GM21423 (cell line): ENCODE results near the gene POMT1.
A peak's percentile ranks its signal among the peaks of the same experiment; 100 is the strongest.
"Not testable (repeated sequence)": the region's sequence is repeated elsewhere in the genome, so short reads cannot be mapped to it uniquely, and the experiment has no call there.

ENCODE experiments used
- ATAC-seq: cut with Tn5 transposase; IDR thresholded peaks from one replicate; pipeline ENCODE4 v1.9.1; 2021; ENCODE audit warnings: mild to moderate bottlenecking, moderate library complexity; ENCODE audit not compliant: unreplicated experiment

Gene POMT1

DNA sequence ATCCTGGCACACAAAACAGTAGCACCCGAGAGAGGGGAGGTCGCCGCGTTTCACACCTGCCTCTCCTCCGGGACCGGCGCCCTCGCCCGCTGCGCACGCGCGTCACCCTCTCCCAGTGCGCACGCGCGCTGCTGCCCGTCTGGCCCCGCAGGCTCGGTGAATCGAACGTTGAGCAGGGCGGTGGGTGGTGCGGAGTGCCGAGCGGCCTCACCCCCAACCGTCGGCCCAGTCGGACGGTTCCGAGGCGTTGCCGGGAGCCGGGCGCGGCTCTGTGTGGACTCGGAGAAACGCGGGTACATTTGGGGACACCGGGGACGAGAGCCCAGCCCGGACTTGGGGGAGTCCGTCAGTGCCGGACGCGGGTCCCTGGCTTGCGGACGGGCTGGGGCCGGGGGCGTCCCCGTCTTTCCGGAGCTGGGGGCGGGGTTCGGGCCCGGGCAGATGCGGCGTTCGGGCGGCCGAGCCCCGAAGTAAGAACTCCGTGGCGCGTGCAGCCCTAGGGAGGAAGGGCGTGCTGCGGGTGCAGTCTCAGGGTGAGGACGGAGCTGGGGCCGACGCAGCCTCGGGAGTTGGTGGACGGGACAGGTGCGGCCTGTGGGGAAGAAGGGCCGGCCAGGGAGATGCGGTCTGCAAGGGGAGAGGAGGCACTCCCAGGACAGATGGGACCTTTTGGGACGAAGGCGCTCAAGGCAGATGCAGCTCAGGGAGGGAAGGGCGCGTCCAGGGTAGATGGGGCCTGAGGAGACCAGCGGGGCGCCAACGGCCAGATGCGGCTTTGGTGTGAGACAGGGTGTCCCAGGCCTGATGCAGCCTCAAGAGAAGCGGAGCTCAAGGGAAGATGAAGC lies at the start of gene POMT1:
POMT1 (plus strand) TSS at position 138 of the 845 bp plus-strand sequence. CDS start 1,301 bp downstream, outside the sequence.
- ATAC-seq, result peak; percentile 77

- no peak for ATAC-seq
Observed at GRCh38 chr9:131454028-131454427, 48.7 kb upstream of the POMT1 start.

DNA sequence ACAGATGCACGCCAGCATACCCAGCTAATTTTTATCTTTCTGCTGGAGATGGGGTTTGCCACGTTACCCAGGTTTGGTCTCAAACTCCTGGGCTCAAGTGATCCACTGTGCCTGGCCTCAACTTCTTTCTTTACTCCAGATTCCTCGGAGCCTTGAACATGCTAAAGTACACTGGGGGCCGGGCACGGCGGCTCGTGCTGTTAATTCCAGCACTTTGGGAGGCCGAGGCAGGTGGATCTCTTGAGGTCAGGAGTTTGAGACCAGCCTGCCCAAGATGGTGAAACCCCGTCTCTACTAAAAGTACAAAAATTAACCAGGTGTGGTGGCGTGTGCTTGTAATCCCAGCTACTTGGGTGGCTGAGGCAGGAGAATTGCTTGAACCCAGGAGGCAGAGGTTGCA lies 47.1 kb upstream of the POMT1 start:
- ATAC-seq, result not testable (repeated sequence)

- ATAC-seq, result no peak
Observed at GRCh38 chr9:131457746-131458145, 45.0 kb upstream of the POMT1 start.

GRCh38 chr9:131459056-131459455 lies 43.7 kb upstream of the POMT1 start:
- no peak for ATAC-seq

- no peak for ATAC-seq
Observed at GRCh38 chr9:131461166-131461565, 41.6 kb upstream of the POMT1 start.

DNA sequence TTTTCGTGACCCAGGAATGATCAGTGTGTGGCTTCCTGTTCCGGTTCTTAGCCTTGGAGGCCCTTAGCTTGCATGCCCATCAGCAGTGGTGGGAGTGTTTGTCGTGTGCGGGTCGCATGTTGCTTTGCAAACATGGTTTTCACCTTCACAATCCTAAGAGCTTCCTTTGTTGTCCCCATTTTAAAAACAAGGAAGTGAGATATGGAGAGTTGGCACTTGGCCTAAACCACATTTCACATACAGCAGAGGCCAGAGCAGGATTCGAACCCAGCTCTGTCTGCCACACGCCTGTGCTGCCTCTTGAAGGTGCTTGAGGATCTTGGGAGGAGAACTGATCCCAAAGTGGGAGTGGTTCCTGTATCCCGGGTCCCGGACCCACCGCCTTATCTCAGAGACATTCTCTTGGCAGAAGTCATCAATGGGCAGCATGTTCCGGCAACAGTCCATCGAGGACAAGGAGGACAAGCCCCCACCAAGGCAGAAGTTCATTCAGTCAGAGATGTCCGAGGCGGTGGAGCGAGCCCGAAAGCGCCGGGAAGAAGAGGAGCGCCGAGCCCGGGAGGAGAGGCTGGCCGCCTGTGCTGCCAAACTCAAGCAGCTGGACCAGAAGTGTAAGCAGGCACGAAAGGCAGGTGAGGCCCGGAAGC lies 38.2 kb upstream of the POMT1 start:
- no peak for ATAC-seq

DNA sequence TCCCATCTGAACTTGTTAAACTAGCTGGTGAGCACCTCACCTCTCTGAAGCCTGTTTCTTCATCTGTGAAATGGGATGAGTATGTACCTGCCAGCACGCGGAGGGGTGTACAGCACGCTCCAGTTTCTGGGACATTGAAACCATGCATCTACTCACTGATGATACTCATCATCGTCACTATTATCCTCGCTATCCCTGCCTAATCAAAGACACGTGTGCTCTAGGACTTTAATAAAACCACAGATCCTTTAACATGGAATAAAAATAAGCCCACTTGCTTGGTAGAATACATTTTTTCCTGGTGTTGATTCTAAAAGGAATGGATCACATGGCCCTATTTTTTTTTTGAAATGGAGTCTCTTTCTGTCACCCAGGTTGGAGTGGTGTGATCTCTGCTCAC lies 37.3 kb upstream of the POMT1 start:
- no peak for ATAC-seq

DNA sequence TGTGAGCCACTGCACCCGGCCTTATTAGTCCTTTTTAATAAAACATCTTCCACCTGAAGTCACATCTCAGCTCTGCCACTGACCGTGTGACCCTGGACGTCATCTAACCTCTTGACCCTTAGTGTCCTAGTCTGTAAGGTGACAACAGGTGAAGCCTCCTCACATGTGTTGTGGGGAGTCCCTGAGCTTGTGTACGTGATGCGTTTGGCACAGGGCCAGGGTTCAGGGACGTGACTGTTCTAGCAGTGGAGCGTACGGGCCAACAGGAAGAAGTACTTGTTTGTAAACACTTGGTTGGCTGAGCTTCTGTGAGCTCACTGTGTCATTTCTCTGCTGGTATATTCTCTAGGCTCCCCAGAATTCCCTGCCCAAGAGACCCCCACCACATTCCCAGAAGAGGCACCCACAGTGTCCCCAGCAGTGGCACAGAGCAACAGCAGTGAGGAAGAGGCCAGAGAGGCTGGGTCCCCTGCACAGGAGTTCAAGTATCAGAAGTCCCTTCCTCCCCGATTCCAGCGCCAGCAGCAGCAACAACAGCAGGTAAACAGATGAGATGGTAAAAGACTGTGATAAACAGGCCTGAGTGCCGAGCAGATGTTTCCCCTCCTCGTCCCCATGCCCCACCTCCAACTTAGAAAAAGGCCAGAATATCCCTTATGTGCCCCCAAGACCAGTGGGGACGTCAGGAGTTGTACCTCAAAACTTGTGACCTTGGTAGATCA lies 35.3 kb upstream of the POMT1 start:
- ATAC-seq, result no peak

DNA sequence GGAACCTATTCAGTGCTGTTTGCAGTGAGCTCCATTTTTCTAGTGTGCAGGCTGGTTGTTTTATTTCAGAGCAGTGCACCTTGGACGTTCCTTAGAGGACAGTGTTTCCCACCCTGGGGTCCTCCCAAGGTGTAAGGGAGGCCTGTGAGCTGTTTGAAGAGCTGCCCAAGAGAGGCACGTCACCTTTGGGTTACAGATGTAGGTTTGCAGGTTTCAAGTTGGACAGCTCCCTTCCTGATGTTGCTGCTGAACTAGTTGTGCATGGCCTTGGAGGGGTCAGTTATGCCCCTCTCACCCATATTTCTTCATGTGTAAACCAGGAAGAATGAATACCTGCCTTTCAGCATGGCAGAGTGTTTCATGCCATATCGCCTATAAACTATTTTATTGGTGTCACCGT lies 34.7 kb upstream of the POMT1 start:
- no peak for ATAC-seq

DNA sequence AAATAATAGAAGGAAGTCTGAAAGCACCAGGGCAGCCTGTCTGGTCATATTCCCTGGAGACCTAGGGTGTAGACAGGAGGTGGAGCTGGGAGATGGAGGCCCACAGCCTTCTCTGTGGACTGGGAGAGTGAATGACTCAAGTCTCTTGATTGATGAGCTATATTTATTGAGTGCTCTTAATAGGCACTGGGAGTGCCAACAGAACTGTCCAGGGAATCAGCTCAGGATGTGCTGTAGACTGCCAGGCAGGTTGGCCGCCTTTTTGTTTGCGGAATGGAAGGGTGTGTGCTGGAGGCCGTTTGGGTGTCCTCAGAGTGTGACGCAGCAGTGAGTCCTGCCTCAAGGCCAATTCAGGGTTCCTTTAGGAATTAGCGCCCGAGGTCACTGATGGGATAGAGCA lies 33.4 kb upstream of the POMT1 start:
- ATAC-seq, result no peak

DNA sequence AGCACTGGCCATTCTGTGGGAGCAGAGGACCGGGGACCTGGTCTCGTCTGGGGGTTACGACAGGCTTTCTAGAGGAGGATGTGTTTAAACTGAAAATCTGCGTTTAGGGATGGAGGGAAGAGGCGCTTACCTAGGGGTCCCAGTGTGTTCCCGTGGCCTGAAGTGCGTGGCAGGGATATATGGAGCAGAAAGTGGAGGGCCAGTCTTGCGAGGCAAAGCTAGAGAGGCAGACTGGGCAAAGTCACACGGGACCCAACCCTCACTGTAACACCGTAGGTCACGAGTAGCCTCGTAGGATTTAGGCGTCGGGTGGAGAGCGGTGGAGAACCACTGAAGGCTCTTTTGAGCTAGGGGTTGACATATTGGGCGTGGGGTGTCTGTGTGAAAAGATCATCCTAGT lies 32.8 kb upstream of the POMT1 start:
- ATAC-seq, result no peak

- no peak for ATAC-seq
Observed at GRCh38 chr9:131470581-131470991, 32.1 kb upstream of the POMT1 start.

DNA sequence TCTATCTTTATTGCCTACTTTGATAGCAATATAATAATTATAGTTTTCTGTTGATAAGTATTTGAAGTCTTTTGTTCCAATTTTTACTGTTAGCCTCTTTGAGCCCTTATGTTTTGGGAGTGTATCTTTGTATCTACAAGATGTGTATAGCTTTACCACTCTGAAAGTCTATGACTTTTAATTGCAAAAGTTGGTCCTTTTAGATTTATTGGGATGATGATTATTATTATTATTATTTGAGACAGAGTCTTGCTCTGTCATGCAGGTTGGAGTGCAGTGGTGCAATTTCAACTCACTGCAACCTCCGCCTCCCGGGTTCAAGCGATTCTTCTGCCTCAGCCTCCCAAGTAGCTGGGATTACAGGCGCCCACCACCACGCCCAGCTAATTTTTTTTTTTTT lies 30.6 kb upstream of the POMT1 start:
- ATAC-seq, result not testable (repeated sequence)

GRCh38 chr9:131473198-131473885 lies 29.4 kb upstream of the POMT1 start:
- ATAC-seq, result no peak

- ATAC-seq, result no peak
Observed at GRCh38 chr9:131473891-131474290, 28.8 kb upstream of the POMT1 start.

DNA sequence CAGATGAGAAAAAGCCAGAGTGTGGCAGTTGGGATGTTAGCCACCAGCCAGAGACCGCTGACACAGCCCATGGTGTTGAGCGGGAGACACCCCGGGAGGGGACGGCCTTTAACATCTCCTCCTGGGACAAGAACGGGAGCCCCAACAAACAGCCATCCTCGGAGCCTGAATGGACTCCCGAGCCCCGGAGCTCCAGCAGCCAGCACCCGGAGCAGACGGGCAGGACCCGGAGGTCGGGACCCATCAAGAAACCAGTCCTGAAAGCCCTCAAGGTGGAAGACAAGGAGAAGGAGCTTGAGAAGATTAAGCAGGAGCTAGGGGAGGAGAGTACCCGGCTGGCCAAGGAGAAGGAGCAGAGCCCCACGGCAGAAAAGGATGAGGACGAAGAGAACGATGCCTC lies 28.0 kb upstream of the POMT1 start:
- no peak for ATAC-seq

DNA sequence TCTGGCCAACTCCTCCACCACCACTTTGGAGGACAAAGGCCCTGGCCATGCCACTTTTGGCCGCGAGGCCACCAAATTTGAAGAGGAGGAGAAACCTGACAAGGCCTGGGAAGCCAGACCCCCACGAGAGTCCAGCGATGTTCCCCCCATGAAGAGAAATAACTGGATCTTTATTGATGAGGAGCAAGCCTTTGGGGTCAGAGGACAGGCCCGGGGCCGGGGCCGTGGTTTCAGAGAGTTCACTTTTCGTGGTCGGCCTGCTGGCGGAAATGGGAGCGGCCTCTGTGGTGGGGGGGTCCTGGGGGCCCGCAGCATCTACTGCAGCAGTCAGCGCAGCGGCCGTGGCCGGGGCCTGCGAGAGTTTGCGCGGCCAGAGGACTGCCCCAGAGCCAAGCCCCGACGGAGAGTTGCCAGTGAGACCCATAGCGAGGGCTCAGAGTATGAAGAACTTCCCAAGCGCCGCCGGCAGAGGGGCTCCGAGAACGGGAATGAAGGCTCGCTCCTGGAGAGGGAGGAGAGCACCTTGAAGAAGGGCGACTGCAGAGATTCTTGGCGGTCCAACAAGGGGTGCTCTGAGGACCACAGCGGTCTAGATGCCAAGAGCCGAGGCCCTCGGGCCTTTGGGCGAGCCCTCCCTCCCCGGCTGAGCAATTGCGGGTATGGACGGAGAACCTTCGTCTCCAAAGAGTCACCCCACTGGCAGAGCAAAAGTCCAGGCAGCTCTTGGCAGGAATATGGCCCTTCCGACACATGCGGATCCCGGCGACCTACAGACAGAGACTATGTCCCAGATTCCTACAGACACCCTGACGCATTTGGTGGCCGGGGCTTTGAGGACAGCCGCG lies 27.4 kb upstream of the POMT1 start:
- no peak for ATAC-seq

DNA sequence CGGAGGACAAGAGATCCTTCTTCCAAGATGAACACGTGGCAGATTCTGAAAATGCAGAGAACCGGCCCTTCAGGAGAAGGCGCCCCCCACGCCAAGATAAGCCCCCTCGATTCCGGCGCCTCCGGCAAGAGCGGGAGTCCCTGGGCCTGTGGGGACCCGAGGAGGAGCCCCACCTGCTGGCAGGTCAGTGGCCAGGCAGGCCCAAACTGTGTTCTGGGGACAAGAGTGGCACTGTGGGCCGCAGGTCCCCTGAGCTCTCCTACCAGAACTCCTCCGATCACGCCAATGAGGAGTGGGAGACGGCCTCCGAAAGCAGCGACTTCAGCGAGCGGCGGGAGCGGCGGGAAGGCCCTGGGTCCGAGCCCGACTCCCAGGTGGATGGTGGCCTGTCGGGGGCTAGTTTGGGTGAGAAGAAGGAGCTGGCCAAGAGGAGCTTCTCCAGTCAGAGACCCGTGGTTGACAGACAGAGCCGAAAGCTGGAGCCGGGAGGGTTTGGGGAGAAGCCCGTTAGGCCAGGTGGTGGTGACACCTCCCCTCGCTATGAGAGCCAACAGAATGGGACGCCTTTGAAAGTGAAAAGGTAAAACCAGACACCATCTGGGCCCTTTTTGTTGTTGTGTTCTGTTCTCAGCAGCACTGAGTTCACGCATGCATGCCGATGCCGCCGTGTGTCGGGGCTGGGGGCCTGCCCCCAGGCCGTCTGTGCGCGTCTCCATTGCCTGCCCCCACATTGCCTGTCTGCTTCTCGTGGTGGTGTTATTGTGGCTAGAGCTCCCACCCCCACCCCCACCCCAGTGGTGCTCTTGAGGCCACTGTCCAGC lies 26.6 kb upstream of the POMT1 start:
- no peak for ATAC-seq
